WTC11 (cell line): ENCODE data around the gene FILIP1L. TPM values are rescaled to one million over a fixed set of nuclear protein-coding genes. Genes with fewer than 3 reads are reported as not detected.

ENCODE experiments used
- ATAC-seq: fragments of 200-7000 bp; cut with Tn5 transposase; 2 replicates; pipeline ENCODE4 v1.10.0; 2021; ENCODE audit warnings: mild to moderate bottlenecking, moderate library complexity
- CTCF ChIA-PET: fragments of 300-600 bp; sonication (Branson Sonifier 250); formaldehyde crosslinking; loops from one replicate; lab custom pipeline; 2021; ENCODE audit warnings: antibody characterized with exemption; lab: Charles Lee
- POLR2A ChIA-PET: fragments of 350-600 bp; sonication (Branson Sonifier 250); formaldehyde crosslinking; loops from one replicate; lab custom pipeline; 2021; ENCODE audit warnings: antibody characterized with exemption; lab: Charles Lee
- DNase-seq: peaks from one replicate; pipeline ENCODE4 v3.0.0; 2021; ENCODE audit warnings: low spot score
- H3K27ac Mint-ChIP-seq: 2 replicates; pipeline ENCODE4 v1.8.0; 2021; ENCODE audit warnings: mixed read lengths
- H3K27me3 Mint-ChIP-seq: 2 replicates; pipeline ENCODE4 v1.8.0; 2021; ENCODE audit warnings: low read depth, mild to moderate bottlenecking, moderate library complexity, mixed read lengths
- H3K36me3 Mint-ChIP-seq: 2 replicates; pipeline ENCODE4 v1.8.0; 2021; ENCODE audit warnings: mixed read lengths
- H3K4me1 Mint-ChIP-seq: 2 replicates; pipeline ENCODE4 v1.8.0; 2022; ENCODE audit warnings: mixed read lengths
- H3K4me3 Mint-ChIP-seq: 2 replicates; pipeline ENCODE4 v1.8.0; 2021; ENCODE audit warnings: mild to moderate bottlenecking, moderate library complexity, mixed read lengths
- H3K9me3 Mint-ChIP-seq: 2 replicates; pipeline ENCODE4 v1.8.0; 2021; ENCODE audit warnings: mixed read lengths
- ATF2 ChIP-seq: sonication (generic); formaldehyde crosslinking; IDR thresholded peaks from 2 replicates; pipeline ENCODE4 v1.8.1; 2022; ENCODE audit warnings: low read depth, missing genetic modification reagents, borderline replicate concordance
- CDX4 ChIP-seq: fragments of 250-450 bp; sonication (Bioruptor Pico); IDR thresholded peaks from 2 replicates; pipeline ENCODE4 v1.9.0; 2021; ENCODE audit warnings: moderate library complexity, mild to moderate bottlenecking, inconsistent platforms, borderline replicate concordance
- FOXK1 ChIP-seq: sonication (generic); formaldehyde crosslinking; IDR thresholded peaks from 2 replicates; pipeline ENCODE4 v1.8.0; 2022; ENCODE audit warnings: mild to moderate bottlenecking, moderate library complexity, missing genetic modification reagents
- FOXP4 ChIP-seq: sonication (generic); formaldehyde crosslinking; IDR thresholded peaks from 2 replicates; pipeline ENCODE4 v1.8.0; 2022; ENCODE audit warnings: mild to moderate bottlenecking, missing genetic modification reagents
- HMGA2 ChIP-seq: fragments of 250-450 bp; sonication (Bioruptor Pico); IDR thresholded peaks from 2 replicates; pipeline ENCODE4 v1.4.0; 2021; ENCODE audit warnings: mild to moderate bottlenecking, moderate library complexity
- RELA ChIP-seq: sonication (generic); formaldehyde crosslinking; IDR thresholded peaks from 2 replicates; pipeline ENCODE4 v1.8.1; 2022; ENCODE audit warnings: missing genetic modification reagents, mild to moderate bottlenecking, borderline replicate concordance
- ZNF138 ChIP-seq: sonication (generic); formaldehyde crosslinking; conservative IDR thresholded peaks from 2 replicates; pipeline ENCODE4 v1.8.1; 2022; ENCODE audit warnings: mild to moderate bottlenecking, moderate library complexity, missing genetic modification reagents
- ZNF263 ChIP-seq: sonication (generic); formaldehyde crosslinking; IDR thresholded peaks from 2 replicates; pipeline ENCODE4 v1.8.1; 2022; ENCODE audit warnings: low read depth, mild to moderate bottlenecking, moderate library complexity, missing genetic modification reagents
- ZNF281 ChIP-seq: sonication (generic); formaldehyde crosslinking; IDR thresholded peaks from 2 replicates; pipeline ENCODE4 v1.8.0; 2023; ENCODE audit warnings: mild to moderate bottlenecking, missing genetic modification reagents
- total RNA-seq: library from RNA; stranded (reverse); gene quantifications from 3 replicates; pipeline ENCODE4 v1.2.3, GENCODE V29; 2021

Gene FILIP1L
- total RNA-seq, 1 experiment from 2014 or later: 0.17 TPM

GRCh38 chr3:100084100-100084806 is 30.0 kb downstream of the FILIP1L start:
- Mint-ChIP-seq H3K4me1 (peaks cover 30% of the 10 kb centered on the region), H3K27me3 (no peaks in the 10 kb centered on the region), H3K36me3 (no peaks in the 10 kb centered on the region), H3K9me3 (no peaks in the 10 kb centered on the region), H3K27ac (no peak overlapping the region)
- CTCF ChIA-PET: interaction anchor here (2.4 kb wide), 1 partner anchor 170 kb away, joined by 7 read pairs; no protein-coding TSS in a partner anchor
- ATAC-seq: no peak
- DNase-seq: no peak
- POLR2A ChIA-PET: no interaction called here
- TF ChIP-seq ZNF281 (CRISPR knock-in tag) (no peak), HMGA2 (no peak), RELA (CRISPR knock-in tag) (no peak)
- TF ChIP-seq, all 79 proteins: peak for 0
- no peak overlapping the region for H3K4me3 Mint-ChIP-seq

GRCh38 chr3:100083209-100083608 is 31.1 kb downstream of the FILIP1L start:
- ATAC-seq: no peak
- no peak for TF ChIP-seq FOXK1 (CRISPR knock-in tag)
- no peaks in the 10 kb centered on the region for H3K27me3 Mint-ChIP-seq
- peaks cover 19% of the 10 kb centered on the region for H3K4me1 Mint-ChIP-seq
- H3K27ac Mint-ChIP-seq: no peak overlapping the region
- H3K9me3 Mint-ChIP-seq: no peaks in the 10 kb centered on the region
- CTCF ChIA-PET: interaction anchor here (2.4 kb wide), 1 partner anchor 171 kb away, joined by 7 read pairs; no protein-coding TSS in a partner anchor
- no peak for DNase-seq
- POLR2A ChIA-PET: no interaction called here
- H3K36me3 Mint-ChIP-seq: no peaks in the 10 kb centered on the region
- H3K4me3 Mint-ChIP-seq: no peak overlapping the region

- Mint-ChIP-seq H3K27ac (no peak overlapping the region), H3K27me3 (no peaks in the 10 kb centered on the region), H3K9me3 (no peaks in the 10 kb centered on the region), H3K4me1 (peaks cover 16% of the 10 kb centered on the region), H3K36me3 (no peaks in the 10 kb centered on the region), H3K4me3 (no peak overlapping the region)
- ChIA-PET POLR2A (no interaction called here), CTCF (interaction anchor here (2.4 kb wide), 1 partner anchor 171 kb away, joined by 7 read pairs; no protein-coding TSS in a partner anchor)
- no peak for ATAC-seq
- DNase-seq: no peak
- TF ChIP-seq ZNF138 (CRISPR knock-in tag) (no peak), CDX4 (CRISPR knock-in tag) (no peak), FOXP4 (CRISPR knock-in tag) (no peak), ZNF263 (CRISPR knock-in tag) (no peak), ATF2 (CRISPR knock-in tag) (no peak)
Observed at GRCh38 chr3:100082714-100083113, 31.6 kb downstream of the FILIP1L start.
